HepG2 (cell line): ENCODE data around the gene ZFAND6. TPM values are rescaled to one million over a fixed set of nuclear protein-coding genes. Genes with fewer than 3 reads are reported as not detected.

Experiments
- ATAC-seq: fragments of 200-7000 bp; cut with Tn5 transposase; 3 replicates; pipeline ENCODE4 v1.9.1; 2020; ENCODE audit warnings: mild to moderate bottlenecking, moderate library complexity
- BruUV-seq: library from RNA; stranded (reverse); fragments of 400-500 nt; replicated peaks from 2 replicates; lab custom pipeline; 2021; lab: Mats Ljungman, UMichigan
- CTCF ChIA-PET: fragments of 300-600 bp; formaldehyde crosslinking; extraction: SDS; loops from one replicate; lab custom pipeline; 2021; ENCODE audit warnings: low total read pairs, inconsistent platforms, low intra/inter-chr PET ratio; lab: Yijun Ruan, JAX
- POLR2A ChIA-PET: fragments of 350-600 bp; sonication (Branson Sonifier 250); formaldehyde crosslinking; loops from one replicate; lab custom pipeline; 2020; ENCODE audit warnings: antibody characterized with exemption, inconsistent platforms; lab: Yijun Ruan, JAX
- DNase-seq: peaks from one replicate; pipeline ENCODE4 v3.0.0-alpha.2; 2015; ENCODE audit warnings: low spot score
- FAIRE-seq: peaks from 3 replicates; lab custom pipeline; 2011; peaks lifted over from hg19 to GRCh38; lab: Jason Lieb, UNC
- H2AFZ ChIP-seq: one replicate; pipeline ENCODE4 v1.6.1; 2011; ENCODE audit warnings: low read length, inconsistent platforms
- H3K27ac ChIP-seq: fragments of 300-600 bp; 3 replicates; pipeline ENCODE4 v1.8.0; 2011; ENCODE audit warnings: mixed run types, mild to moderate bottlenecking, mixed read lengths, low read length, inconsistent platforms; ENCODE audit not compliant: insufficient read depth; ENCODE audit errors: extremely low read length
- H3K27me3 ChIP-seq, 2 experiments: fragments of 200-600 bp in 1 of 2; 2 replicates in 1 of 2; 3 replicates in 1 of 2; pipeline versions ENCODE4 v1.6.0 to v1.8.0; 2011; ENCODE audit warnings: low read length in 2 of 2, mild to moderate bottlenecking in 2 of 2, moderate library complexity in 2 of 2, inconsistent platforms in 1 of 2; ENCODE audit not compliant: insufficient read depth in 2 of 2, control insufficient read depth in 1 of 2
- H3K36me3 ChIP-seq, 2 experiments: fragments of 200-600 bp in 1 of 2; replicated peaks in 1 of 2; 2 replicates in 1 of 2; 3 replicates in 1 of 2; pipeline versions ENCODE4 v1.5.1 to v1.8.0; 2011; ENCODE audit warnings: low read length in 2 of 2, inconsistent platforms in 1 of 2; ENCODE audit not compliant: insufficient read depth in 2 of 2, control insufficient read depth in 1 of 2
- H3K4me1 ChIP-seq: 2 replicates; pipeline ENCODE4 v1.5.1; 2012; ENCODE audit warnings: low read length, inconsistent platforms; ENCODE audit not compliant: insufficient read depth
- H3K4me2 ChIP-seq: 2 replicates; pipeline ENCODE4 v1.6.0; 2011; ENCODE audit warnings: low read depth, low read length, inconsistent platforms
- H3K4me3 ChIP-seq, 3 experiments: fragments of 200-600 bp in 1 of 3; sonication (generic), shearing (Covaris generic) in 1 of 3; replicated peaks in 1 of 3; 2 replicates each; pipeline ENCODE4 v1.5.1; 2011 to 2016; ENCODE audit warnings: low read length in 3 of 3, inconsistent platforms in 2 of 3, low read depth in 2 of 3, mild to moderate bottlenecking in 2 of 3, control low read depth in 1 of 3, mixed read lengths in 1 of 3; ENCODE audit not compliant: insufficient read depth in 1 of 3
- H3K79me2 ChIP-seq: one replicate; pipeline ENCODE4 v1.6.1; 2011; ENCODE audit warnings: low read length, inconsistent platforms; ENCODE audit not compliant: insufficient read depth
- H3K9ac ChIP-seq: 2 replicates; pipeline ENCODE4 v1.6.0; 2011; ENCODE audit warnings: mild to moderate bottlenecking, low read depth, low read length, inconsistent platforms; ENCODE audit not compliant: insufficient read depth
- H3K9me3 ChIP-seq: 2 replicates; pipeline ENCODE4 v1.5.1; 2012; ENCODE audit warnings: mild to moderate bottlenecking, low read length
- H4K20me1 ChIP-seq: 2 replicates; pipeline ENCODE4 v1.6.0; 2011; ENCODE audit warnings: inconsistent platforms, mild to moderate bottlenecking, low read length, moderate library complexity; ENCODE audit not compliant: insufficient read depth
- ARNT2 ChIP-seq: sonication (generic); formaldehyde crosslinking; IDR thresholded peaks from 2 replicates; pipeline ENCODE4 v1.8.0; 2022; ENCODE audit warnings: mild to moderate bottlenecking, low read depth, missing genetic modification reagents, moderate library complexity
- MAFK ChIP-seq, 2 experiments: IDR thresholded peaks in 1 of 2; conservative IDR thresholded peaks in 1 of 2; 2 replicates each; pipeline ENCODE4 v1.6.1; 2011; ENCODE audit warnings: improper control_type of control experiment in 2 of 2, low read length in 2 of 2
- MED8 ChIP-seq: sonication (generic); formaldehyde crosslinking; IDR thresholded peaks from 2 replicates; pipeline ENCODE4 v1.8.1; 2023; ENCODE audit warnings: mild to moderate bottlenecking, missing genetic modification reagents; ENCODE audit not compliant: insufficient replicate concordance
- ZGPAT ChIP-seq: IDR thresholded peaks from 2 replicates; pipeline ENCODE4 v1.6.1; 2016; ENCODE audit warnings: mild to moderate bottlenecking
- ZNF674 ChIP-seq: sonication (generic); formaldehyde crosslinking; IDR thresholded peaks from 2 replicates; pipeline ENCODE4 v1.5.0; 2020; ENCODE audit warnings: low read depth, mild to moderate bottlenecking, missing genetic modification reagents
- ZNF75D ChIP-seq: sonication (generic); formaldehyde crosslinking; IDR thresholded peaks from 2 replicates; pipeline ENCODE4 v1.8.1; 2023; ENCODE audit warnings: missing genetic modification reagents, mild to moderate bottlenecking, borderline replicate concordance
- WGBS: methylation state at CpG from one replicate; pipeline ENCODE4 v1.1.6; 2017; ENCODE audit warnings: low lambda C conversion rate; 5-methylcytosine and 5-hydroxymethylcytosine counted together
- in situ Hi-C: cut with HindIII; loops from 2 replicates; pipeline ENCODE4 v1.10.0; 2017; ENCODE audit warnings: low pct_unique_long_range_greater_than_20kb; ENCODE audit not compliant: extremely low pct_ligation_motif_present
- intact Hi-C: fragments of 100-400 bp; cut with micrococcal nuclease; formaldehyde crosslinking; loops from one replicate; pipeline ENCODE4 v1.10.0; 2022; ENCODE audit not compliant: unreplicated experiment
- polyA plus RNA-seq, 8 experiments: library from polyadenylated mRNA; depleted of rRNA in 3 of 8; stranded (reverse) in 7 of 8; unstranded in 1 of 8; fragments of >200 nt; fragmentation: Illumina TruSeq in 4 of 8; extraction: Trizol in 4 of 8; gene quantifications; 2 replicates each; pipeline versions ENCODE4 v1.2.1 to v1.2.3, GENCODE V29; 2011 to 2016; ENCODE audit warnings: low read depth in 4 of 8, missing spikeins in 1 of 8, mixed read lengths in 1 of 8; ENCODE audit not compliant: insufficient read depth in 1 of 8
- total RNA-seq, 5 experiments: library from RNA; depleted of rRNA; stranded (reverse); fragments of >200 nt; fragmentation: Illumina TruSeq; extraction: Trizol; gene quantifications; 2 replicates each; pipeline ENCODE4 v1.2.3, GENCODE V29; 2016; ENCODE audit warnings: low read depth in 1 of 5
- TF ChIP-seq, protein P1 (sequence below): sonication (generic); formaldehyde crosslinking; IDR thresholded peaks from 2 replicates; pipeline ENCODE4 v1.9.0; 2022; ENCODE audit warnings: missing genetic modification reagents, mild to moderate bottlenecking, borderline replicate concordance
- TF ChIP-seq, protein P2 (sequence below): IDR thresholded peaks from 2 replicates; pipeline ENCODE4 v1.6.1; 2016; ENCODE audit warnings: mild to moderate bottlenecking, missing biosample characterization, missing genetic modification reagents
- TF ChIP-seq, protein P3 (sequence below): sonication (generic); formaldehyde crosslinking; conservative IDR thresholded peaks from 2 replicates; pipeline ENCODE4 v1.4.0; 2020; ENCODE audit warnings: missing genetic modification reagents

ZFAND6 gene
- total and polyA plus RNA-seq, 2 of the 13 experiments (the other 11 are each of a cell fraction or from before 2014, with no cell fraction given): 84.2 to 115 TPM

GRCh38 chr15:80136854-80137253 lies 77.4 kb downstream of the ZFAND6 start (continued):
- TF ChIP-seq, protein P1, sequence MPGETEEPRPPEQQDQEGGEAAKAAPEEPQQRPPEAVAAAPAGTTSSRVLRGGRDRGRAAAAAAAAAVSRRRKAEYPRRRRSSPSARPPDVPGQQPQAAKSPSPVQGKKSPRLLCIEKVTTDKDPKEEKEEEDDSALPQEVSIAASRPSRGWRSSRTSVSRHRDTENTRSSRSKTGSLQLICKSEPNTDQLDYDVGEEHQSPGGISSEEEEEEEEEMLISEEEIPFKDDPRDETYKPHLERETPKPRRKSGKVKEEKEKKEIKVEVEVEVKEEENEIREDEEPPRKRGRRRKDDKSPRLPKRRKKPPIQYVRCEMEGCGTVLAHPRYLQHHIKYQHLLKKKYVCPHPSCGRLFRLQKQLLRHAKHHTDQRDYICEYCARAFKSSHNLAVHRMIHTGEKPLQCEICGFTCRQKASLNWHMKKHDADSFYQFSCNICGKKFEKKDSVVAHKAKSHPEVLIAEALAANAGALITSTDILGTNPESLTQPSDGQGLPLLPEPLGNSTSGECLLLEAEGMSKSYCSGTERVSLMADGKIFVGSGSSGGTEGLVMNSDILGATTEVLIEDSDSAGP (CRISPR knock-in tag): no peak
- TF ChIP-seq ZNF75D (CRISPR knock-in tag) (no peak), MED8 (CRISPR knock-in tag) (no peak), ARNT2 (CRISPR knock-in tag) (no peak), ZGPAT (no peak)
- TF ChIP-seq, protein P2, sequence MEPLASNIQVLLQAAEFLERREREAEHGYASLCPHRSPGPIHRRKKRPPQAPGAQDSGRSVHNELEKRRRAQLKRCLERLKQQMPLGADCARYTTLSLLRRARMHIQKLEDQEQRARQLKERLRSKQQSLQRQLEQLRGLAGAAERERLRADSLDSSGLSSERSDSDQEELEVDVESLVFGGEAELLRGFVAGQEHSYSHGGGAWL (CRISPR knock-in tag): no peak
- TF ChIP-seq, protein P3, sequence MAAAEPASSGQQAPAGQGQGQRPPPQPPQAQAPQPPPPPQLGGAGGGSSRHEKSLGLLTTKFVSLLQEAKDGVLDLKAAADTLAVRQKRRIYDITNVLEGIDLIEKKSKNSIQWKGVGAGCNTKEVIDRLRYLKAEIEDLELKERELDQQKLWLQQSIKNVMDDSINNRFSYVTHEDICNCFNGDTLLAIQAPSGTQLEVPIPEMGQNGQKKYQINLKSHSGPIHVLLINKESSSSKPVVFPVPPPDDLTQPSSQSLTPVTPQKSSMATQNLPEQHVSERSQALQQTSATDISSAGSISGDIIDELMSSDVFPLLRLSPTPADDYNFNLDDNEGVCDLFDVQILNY (CRISPR knock-in tag): no peak

GRCh38 chr15:80138961-80139360 lies 79.5 kb downstream of the ZFAND6 start:
- POLR2A ChIA-PET: no interaction called here
- Histone ChIP-seq H3K4me1 (peaks cover 6% of the 10 kb centered on the region; the same call in 1 of the 2 replicates), H3K36me3 (peaks cover 0 to 6% of the 10 kb centered on the region in 2 experiments; a peak in 1 of 5 replicates), H3K4me2 (no peak overlapping the region), H3K4me3 (no peak overlapping the region), H3K27me3 (no peaks in the 10 kb centered on the region), H3K27ac (no peak overlapping the region)
- CTCF ChIA-PET: no interaction called here
- no peak for FAIRE-seq
- no peak for DNase-seq
- 0 out of 4 replicates have a peak, but pooled peaks of 1 of the 2 experiments have one; percentile 4 for TF ChIP-seq MAFK (conservative IDR thresholded peaks at IDR 0.05 in 1 of 2, IDR thresholded peaks at IDR 0.05 in 1 of 2; ENCODE audit: low read length in 2 of 2)
- TF ChIP-seq ZNF674 (CRISPR knock-in tag): no peak
- TF ChIP-seq, all 625 proteins: peak for 1
- intact Hi-C loops (no loop called here), in situ Hi-C loops (no loop called here)
- Histone ChIP-seq H3K9ac (no peak overlapping the region), H4K20me1 (no peaks in the 10 kb centered on the region), H3K79me2 (no peaks in the 10 kb centered on the region), H3K9me3 (no peaks in the 10 kb centered on the region), H2AFZ (no peak overlapping the region)
- no peak for ATAC-seq
- WGBS: 95% methylated on average over 3 of the region's 3 CpGs
- no TSS peak for BruUV-seq
